M059J (cell line): ENCODE measurements around the gene N4BP3. TPM values are rescaled to one million over a fixed set of nuclear protein-coding genes. Genes with fewer than 3 reads are reported as not detected.
A peak's percentile ranks its signal among the peaks of the same experiment; 100 is the strongest.

ENCODE experiments used
- DNase-seq: peaks from one replicate; pipeline ENCODE4 v3.0.0-alpha.2; 2012; ENCODE audit warnings: low read depth
- total RNA-seq: library from RNA; depleted of rRNA; stranded (reverse); fragments of >200 nt; shearing (Covaris generic); gene quantifications from 2 replicates; pipeline ENCODE4 v1.2.3, GENCODE V29; 2014; rRNA removed

The N4BP3 gene
- total RNA-seq, 1 experiment from 2014 or later, result 0.05 TPM

DNA sequence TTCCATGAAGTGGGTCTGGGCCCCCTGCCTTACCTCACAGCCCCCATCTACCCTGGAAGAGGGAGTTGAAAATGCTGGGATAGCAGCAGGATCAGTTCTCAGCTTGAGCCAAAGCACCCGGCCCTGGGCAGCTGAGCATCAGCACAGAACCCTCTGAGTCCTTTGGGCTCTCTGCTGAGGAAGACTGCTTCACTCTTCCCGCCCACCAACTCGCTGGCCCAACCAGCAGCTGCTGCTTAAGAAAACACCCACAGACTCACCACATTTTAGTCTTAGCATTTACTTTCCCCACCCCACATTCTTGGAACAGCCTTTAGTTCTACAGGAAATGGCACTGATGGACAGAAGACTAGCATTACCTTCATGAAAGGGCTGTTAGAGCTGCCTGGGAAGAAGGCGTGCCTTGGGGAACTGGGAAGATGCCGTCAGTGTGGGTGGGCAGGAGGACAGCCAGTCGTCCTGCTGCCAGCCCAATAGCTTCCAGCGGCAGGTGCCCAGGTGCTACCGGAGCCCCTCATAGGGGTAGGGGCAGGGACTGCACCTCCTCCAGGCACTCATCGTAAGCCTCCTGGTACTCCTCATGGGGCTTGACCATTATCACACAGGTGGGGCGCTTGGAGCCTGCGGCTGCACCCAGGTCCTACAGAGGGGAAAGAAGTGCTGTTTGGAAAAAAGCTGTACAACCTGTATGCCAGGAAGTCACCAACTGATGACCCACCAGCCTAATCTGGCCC lies 36.0 kb downstream of the N4BP3 start:
- no peak for DNase-seq

DNA sequence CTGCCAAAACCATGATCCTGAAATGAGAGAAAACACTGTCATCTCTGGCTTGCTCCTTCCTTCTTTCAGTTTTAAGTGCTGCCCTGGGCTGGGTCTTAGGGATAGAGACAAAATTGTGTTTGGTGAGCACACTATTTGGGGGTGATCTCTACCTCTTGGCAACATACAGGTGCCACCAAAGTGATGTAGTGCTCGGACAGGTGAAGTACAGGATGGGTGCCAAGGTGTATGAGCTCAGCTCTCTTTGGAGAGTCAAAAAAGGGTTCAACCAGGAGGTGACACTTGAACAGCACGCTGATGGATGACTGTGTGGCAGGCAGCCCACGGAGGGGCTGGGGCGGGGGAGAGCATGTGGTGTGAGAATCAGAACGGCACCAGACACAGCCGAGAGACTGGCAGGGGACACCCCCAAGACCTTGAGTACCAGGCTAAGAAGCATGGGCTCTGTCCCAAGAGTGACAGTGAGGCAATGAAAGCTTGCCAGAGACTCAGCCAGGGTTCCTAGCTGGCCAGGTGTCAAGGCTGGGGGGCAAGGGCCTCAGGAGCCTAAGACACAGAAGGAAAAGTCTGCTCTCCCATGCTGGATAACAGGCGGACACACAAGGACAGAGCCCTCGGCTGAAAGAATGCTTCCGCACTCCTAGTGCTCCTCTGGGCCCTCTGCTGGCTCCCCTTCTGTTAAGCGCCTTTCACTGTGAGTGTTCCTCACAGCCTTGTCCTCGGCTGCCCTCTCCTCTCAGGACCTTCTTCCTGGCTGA lies 37.8 kb downstream of the N4BP3 start:
- no peak for DNase-seq

DNA sequence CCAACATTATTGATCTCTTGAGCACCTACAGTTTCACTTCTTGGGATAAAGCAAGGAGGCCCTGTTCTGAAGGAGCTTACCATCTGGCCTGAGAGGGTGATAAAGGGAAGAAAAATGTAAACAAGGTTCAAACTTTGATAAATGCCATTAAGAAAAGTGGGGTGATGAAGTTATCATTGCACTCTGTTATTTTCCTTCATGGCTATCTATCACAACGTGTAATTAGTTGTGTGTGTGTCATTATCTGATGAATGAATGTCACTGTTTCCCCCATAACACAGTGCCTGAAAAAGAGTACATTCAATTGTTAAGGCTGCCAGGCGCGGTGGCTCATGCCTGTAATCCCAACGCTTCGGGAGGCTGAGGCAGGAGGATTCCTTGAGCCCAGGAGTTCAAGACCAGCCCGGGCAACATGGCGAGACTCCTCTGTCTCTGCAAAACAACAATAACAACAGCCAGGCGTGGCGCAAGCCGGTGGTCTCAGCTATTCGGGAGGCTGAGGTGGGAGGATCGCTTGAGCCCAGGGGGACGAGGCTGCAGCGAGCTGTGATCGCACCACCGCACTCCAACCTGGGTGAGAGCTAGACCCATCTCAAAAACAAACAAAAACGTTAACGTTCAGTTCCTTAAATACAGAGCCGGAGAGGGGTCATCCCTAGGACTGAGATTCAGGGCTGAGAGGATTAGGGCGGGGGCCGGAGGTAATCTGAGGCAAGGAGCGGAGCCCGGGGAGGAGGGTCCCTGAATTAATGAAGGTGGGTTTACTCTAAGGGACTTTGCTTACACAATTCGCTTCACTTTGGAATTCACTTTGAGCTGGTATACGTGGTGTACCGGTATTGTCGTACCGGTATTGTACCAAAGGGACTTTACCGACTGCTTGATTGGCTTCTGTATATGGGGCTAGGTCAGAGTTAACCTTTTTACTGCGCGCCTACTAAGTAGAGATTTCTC lies 39.4 kb downstream of the N4BP3 start:
- no peak for DNase-seq

DNA sequence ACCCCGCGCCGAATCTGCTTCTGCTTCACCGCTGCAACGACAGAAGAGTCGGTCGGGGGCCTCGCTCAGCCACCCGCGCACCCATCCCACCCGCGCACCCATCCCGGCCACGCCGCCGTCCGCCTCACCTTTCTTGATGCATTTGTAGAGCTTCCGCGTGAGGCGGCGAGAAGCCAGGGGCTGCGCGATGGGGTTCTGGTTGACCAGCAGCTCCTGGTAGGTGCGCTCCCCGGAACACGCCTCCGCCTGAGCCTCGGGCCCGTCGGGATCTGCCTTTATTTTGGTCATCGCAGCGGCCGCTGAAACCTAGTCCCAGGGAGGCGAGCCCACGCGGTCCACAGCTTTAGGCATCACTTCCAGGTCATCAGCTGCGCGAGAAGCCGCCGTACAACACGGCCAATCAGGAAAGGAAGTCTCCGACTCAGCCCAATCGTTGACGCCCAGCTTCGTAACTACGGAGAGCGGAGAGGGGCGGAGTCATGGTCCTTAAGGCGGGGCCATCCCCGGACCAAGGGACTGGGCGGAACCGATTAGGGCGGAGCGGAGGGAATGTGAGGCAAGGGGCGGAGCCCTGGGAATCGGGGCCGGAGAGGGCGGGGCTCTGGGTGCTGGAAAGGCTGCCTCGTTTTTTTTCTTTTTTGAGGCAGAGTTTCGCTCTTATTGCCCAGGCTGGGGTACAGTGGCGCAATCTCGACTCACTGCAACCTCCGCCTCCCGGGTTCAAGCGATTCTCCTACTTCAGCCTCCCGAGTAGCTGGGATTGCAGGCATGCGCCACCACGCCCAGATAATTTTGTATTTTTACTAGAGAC lies 40.4 kb downstream of the N4BP3 start, which contains the start of gene NHP2:
TSS of gene NHP2 (minus strand) at position 356 of the 811 bp plus-strand sequence. CDS start at position 288, 68 bp downstream.
- DNase-seq, result peak; percentile 97

DNA sequence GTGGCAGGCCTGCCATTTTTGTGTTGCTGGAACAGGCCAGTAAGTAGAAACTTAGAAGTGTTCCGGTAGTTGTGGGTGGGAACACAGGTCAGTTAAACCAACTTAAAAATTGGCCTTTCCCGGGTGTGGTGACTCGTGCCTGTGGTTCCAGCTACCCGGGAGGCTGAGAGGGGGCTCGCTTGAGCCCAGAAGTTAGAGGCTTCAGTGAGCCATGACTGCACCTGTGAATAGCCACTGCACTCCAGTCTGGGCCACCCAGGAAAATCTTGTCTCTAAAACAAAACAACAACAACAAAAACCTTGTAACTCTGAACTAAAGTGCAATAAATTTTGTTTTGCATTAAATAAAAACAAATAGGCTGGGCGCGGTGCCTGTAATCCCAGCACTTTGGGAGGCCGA lies 41.7 kb downstream of the N4BP3 start:
- DNase-seq, result no peak

DNA sequence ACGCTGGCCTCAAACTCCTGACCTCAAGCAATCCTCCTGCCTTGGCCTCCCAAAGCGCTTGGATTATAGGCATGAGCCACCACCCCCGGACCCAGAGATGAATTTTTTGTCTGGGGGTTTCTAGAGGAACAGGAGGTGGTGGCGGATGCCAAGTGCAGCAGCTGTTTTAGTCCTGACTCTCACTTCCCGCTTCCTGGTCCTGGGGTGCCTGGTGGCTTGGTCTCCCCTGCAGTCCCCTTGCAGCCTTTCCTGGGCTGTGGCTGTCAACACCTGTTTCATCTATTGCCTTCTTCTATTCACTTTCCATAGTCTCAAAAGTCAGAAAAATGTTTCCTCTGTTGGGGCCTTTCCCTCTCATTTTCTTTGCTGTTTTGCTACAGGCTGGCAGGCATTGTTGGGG lies 46.8 kb downstream of the N4BP3 start:
- DNase-seq, result no peak

DNA sequence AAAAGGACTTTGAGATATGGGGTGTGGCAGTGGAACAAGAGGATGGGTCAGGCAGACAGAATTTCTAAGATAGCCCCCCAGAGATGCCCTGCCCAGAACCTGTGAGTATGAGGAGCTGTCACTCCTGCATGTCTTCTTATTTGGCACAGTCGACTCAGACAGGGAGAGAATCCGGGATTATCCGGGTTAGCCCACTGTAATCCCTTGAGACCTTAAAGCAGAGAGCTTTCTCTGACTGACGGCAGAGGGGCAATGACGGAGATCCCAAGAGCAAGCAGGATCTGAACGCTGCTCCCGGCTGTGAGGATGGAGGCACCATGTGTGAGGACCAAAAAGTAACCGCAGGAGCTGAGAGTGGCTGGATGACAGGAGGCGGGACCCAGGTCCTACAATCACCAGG lies 49.1 kb downstream of the N4BP3 start:
- no peak for DNase-seq

DNA sequence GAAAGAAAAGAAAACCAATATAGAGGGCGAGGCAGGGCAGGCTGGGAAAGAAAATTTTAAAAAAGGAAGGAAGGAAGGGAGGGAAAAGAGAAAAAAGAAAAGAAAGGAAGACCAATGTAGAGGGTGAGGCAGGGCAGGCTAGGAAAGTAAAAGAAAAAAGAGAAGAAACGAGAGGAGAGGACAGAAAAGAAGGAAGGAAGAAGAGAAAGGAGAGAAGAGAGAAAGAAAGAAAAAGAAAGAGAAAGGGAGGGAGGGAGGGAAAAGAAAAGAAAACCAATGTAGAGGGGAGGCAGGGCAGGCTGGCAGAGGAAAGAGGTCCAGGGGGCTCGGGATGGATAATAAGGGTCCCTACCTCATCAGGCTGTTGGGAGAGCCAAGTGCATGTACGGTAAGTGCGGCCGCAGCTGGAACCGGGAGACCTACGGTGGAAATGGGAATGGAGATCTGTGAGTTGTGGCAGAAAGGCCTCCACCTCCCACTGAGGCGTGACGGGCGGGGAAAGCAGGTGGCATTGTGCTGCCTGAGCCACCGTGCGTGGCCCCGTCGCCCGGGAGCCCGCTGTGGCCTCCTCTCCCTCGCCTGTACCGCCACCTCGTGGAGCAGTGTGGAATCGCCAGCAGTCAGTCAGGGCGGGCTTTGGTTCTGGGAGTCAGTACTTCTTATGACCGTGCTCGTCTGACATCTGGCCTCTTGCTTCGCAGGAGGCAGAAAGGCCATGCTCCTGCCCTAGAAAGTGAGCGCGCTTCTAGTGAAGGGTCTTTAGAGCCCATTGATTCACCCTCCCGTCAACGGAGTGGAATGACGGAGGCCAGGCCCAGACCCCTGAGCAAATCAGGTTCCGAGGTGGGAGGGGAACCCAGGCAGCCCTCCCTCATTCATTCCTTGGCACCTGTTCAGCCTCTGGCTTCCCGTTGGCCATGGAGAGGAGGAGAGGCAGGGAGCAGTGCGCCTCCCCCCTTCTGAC lies 50.7 kb downstream of the N4BP3 start:
- DNase-seq, result peak; percentile 68

DNA sequence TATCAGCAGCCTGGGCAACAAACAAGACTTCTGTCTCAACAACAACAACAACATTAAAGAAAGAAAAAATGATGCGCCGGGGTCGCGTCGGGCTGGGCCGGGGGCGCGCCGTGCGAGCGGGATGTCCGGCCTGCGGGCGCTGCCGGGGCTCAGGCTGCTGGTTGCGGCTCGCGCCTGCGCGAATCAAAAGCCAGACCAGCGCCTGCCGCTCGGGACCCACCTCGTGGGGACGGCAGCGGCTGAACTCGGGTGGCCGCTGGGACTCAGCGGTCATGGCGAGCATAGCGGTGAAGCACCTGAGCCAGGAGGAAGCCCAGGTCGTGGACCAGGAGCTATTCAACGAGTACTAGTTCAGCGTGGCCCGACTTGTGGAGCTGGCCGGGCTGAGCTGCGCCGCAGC lies 52.2 kb downstream of the N4BP3 start:
- no peak for DNase-seq

DNA sequence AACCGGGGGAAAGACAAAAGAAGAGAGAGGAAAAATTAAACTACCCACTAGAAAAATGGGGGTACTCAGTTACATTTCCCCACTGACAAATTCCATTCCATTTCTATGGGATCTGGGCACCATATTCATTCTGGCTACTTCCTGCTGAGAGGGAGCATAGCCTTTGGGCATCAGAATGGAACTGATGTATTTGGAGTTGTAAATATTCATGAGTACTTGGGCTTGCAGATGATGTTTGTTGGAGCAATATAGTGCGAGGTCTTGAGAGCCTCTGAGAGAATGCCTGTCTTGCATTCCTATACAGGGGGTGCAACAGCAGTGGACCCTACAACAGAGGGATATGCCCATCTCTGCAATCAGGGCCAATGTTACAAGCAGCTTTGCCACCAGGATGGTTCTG lies 57.1 kb downstream of the N4BP3 start:
- DNase-seq, result no peak

DNA sequence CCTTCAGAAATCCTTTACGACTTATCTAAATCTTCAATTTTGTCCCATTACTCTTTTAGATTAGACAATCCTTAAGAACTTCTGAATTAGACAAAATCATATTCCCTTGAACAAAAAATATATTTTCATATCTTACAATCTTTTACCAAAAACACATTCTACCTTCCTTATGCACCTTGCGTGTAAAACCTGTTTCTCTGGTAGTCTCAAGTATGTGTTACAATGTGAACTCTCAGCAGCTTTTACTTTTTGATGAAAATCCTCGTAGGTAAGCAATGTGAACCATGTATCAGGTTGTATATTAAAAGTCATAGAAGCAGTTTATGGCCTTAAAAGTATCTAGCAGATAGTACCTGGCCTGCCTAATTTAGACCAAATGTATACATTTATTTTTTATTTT lies 61.1 kb downstream of the N4BP3 start:
- DNase-seq, result no peak

Other genes with a start within 250 kb of the N4BP3 start
- gene PROP1, start 117.3 kb upstream of the N4BP3 start, total RNA-seq, result not detected in 2 replicates
- gene RMND5B, start 17.5 kb downstream of the N4BP3 start, total RNA-seq, result 15.8 and 17.6 TPM in 2 replicates
- 188 and 233 TPM in 2 replicates for gene NHP2, start 40.4 kb downstream of the N4BP3 start, total RNA-seq
- gene GMCL2, start 73.8 kb downstream of the N4BP3 start, total RNA-seq, result not detected in 2 replicates
- 85.0 and 137 TPM in 2 replicates for gene HNRNPAB, start 91.0 kb downstream of the N4BP3 start, total RNA-seq
- gene PHYKPL, start 119.3 kb downstream of the N4BP3 start, total RNA-seq, result 4.8 and 7.8 TPM in 2 replicates